Activated naive CD8-positive, alpha-beta T cell treated with anti-CD3 and anti-CD28 coated beads, Interleukin-2, amount 10 ng/mL, durations not matched to agents 7 days and 5 days (primary cell): ENCODE results near the gene IL1B. TPM values are rescaled to one million over a fixed set of nuclear protein-coding genes. Genes with fewer than 3 reads are reported as not detected.
"Not testable (repeated sequence)": the region's sequence is repeated elsewhere in the genome, so short reads cannot be mapped to it uniquely, and the experiment has no call there.

ENCODE experiments used
- ATAC-seq: fragments of 150-1000 bp; cut with Tn5 transposase; one replicate; pipeline ENCODE4 v1.10.0; 2021; ENCODE audit warnings: low read depth, moderate library complexity
- POLR2A ChIA-PET: fragments of 350-600 bp; sonication (Branson Sonifier 250); formaldehyde crosslinking; loops from one replicate; lab custom pipeline; 2021; ENCODE audit warnings: antibody characterized with exemption; lab: Charles Lee
- DNase-seq: peaks from one replicate; pipeline ENCODE4 v3.0.0; 2021
- H3K27ac Mint-ChIP-seq: one replicate; pipeline ENCODE4 v1.8.0; 2022; ENCODE audit warnings: mild to moderate bottlenecking, mixed read lengths
- H3K27me3 Mint-ChIP-seq: one replicate; pipeline ENCODE4 v1.8.0; 2022; ENCODE audit warnings: mild to moderate bottlenecking, moderate library complexity, mixed read lengths
- H3K36me3 Mint-ChIP-seq: one replicate; pipeline ENCODE4 v1.8.0; 2021; ENCODE audit warnings: mild to moderate bottlenecking, mixed read lengths
- H3K4me1 Mint-ChIP-seq: one replicate; pipeline ENCODE4 v1.8.0; 2021; ENCODE audit warnings: mixed read lengths
- H3K4me3 Mint-ChIP-seq: one replicate; pipeline ENCODE4 v1.8.0; 2022; ENCODE audit warnings: mild to moderate bottlenecking, moderate library complexity, mixed read lengths
- H3K9me3 Mint-ChIP-seq: one replicate; pipeline ENCODE4 v1.8.0; 2021; ENCODE audit warnings: mixed read lengths
- total RNA-seq, 2 experiments: library from RNA; stranded (reverse); gene quantifications; one replicate each; pipeline ENCODE4 v1.2.3, GENCODE V29; 2021

The IL1B gene
- total RNA-seq, 2 experiments from 2014 or later: 0.19 TPM; not detected in 1

- DNase-seq (no peak), ATAC-seq (no peak)
- Mint-ChIP-seq H3K27me3 (peaks cover 40% of the 10 kb centered on the region), H3K27ac (no peak overlapping the region), H3K4me1 (peaks cover 3% of the 10 kb centered on the region), H3K4me3 (no peak overlapping the region), H3K9me3 (no peaks in the 10 kb centered on the region), H3K36me3 (no peaks in the 10 kb centered on the region)
- POLR2A ChIA-PET: no interaction called here
Measured at GRCh38 chr2:112841295-112842044, 4.9 kb upstream of the IL1B start.

DNA sequence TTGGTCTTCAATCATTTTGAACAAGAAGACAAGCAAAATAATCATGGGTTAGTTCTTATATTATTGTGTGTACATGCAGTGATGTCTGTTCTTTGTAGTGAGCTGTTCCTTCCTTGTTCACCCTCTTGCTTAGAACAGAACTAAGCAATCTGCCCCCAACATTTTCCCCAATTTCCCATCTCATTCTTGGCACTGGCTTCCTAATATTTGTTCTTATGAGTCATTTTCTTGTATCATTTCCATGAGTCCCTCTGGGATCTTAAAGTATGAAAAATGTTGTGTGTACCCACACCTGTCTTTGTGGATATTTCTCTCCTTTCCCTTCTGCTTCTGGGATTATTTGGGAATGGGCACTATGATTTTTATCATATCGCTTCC lies 3.5 kb upstream of the IL1B start:
- no peak for DNase-seq
- no peaks in the 10 kb centered on the region for H3K9me3 Mint-ChIP-seq
- H3K4me3 Mint-ChIP-seq: no peak overlapping the region
- peaks cover 3% of the 10 kb centered on the region for H3K4me1 Mint-ChIP-seq
- H3K27ac Mint-ChIP-seq: no peak overlapping the region
- H3K27me3 Mint-ChIP-seq: peaks cover 49% of the 10 kb centered on the region
- no peak for ATAC-seq
- POLR2A ChIA-PET: no interaction called here
- H3K36me3 Mint-ChIP-seq: no peaks in the 10 kb centered on the region

GRCh38 chr2:112839407-112840067 lies 3.0 kb upstream of the IL1B start:
- POLR2A ChIA-PET: no interaction called here
- H3K27me3 Mint-ChIP-seq: peaks cover 50% of the 10 kb centered on the region
- H3K4me1 Mint-ChIP-seq: peaks cover 3% of the 10 kb centered on the region
- no peak for DNase-seq
- no peaks in the 10 kb centered on the region for H3K9me3 Mint-ChIP-seq
- H3K36me3 Mint-ChIP-seq: no peaks in the 10 kb centered on the region
- H3K27ac Mint-ChIP-seq: no peak overlapping the region
- H3K4me3 Mint-ChIP-seq: no peak overlapping the region
- ATAC-seq: no peak

DNA sequence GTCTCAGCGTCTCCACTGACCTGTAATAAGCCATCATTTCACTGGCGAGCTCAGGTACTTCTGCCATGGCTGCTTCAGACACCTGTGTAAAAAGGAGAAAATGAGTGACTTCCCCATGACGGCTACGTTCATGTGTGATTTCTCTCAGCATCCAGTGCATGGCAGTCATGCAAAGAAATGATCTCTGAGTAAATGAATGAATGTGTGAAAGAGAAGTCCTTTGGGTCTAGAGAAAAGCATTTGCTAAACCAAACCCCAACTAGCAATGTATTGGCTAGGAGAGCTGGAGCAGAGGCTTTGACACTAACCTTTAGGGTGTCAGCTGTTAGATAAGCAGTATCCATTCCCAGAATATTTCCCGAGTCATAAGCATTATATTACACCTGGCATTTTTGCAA lies 417 bp downstream of the IL1B start:
- ATAC-seq (no peak), DNase-seq (no peak)
- peaks cover 1% of the 10 kb centered on the region for H3K9me3 Mint-ChIP-seq
- no peak overlapping the region for H3K4me3 Mint-ChIP-seq
- no peak overlapping the region for H3K27ac Mint-ChIP-seq
- peaks cover 42% of the 10 kb centered on the region for H3K27me3 Mint-ChIP-seq
- peaks cover 5% of the 10 kb centered on the region for H3K4me1 Mint-ChIP-seq
- POLR2A ChIA-PET: no interaction called here
- no peaks in the 10 kb centered on the region for H3K36me3 Mint-ChIP-seq

DNA sequence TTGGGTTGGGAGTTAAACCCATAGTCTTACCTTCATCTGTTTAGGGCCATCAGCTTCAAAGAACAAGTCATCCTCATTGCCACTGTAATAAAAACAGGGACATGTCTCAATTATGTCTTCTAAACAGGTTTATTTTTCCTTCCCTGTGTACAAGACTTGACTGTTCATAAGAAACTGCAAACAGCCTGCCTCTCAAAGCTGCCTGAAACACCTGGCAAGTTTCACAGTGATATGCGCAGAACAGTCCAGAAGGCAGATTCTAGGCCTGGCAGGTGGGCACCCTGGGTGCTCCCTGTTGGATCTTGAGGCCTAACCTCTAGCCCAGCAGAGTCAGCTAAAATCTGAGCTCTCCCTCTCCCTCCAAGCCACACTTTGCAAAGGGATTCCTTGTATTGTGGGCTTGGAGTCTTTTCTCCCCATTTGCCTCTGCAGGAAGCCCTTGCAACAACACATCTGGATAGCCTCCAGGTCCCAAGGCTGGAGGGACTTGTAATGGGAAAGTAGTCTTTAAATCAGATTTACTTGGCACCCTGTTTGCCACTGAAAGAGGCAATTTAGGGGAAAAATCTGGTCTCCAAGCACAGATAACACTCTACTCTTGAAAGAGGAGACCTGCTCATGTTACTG lies 930 bp downstream of the IL1B start:
- POLR2A ChIA-PET: no interaction called here
- DNase-seq: no peak
- Mint-ChIP-seq H3K27ac (no peak overlapping the region), H3K36me3 (no peaks in the 10 kb centered on the region), H3K27me3 (peaks cover 42% of the 10 kb centered on the region), H3K9me3 (peaks cover 1% of the 10 kb centered on the region), H3K4me1 (peaks cover 5% of the 10 kb centered on the region), H3K4me3 (no peak overlapping the region)
- ATAC-seq: no peak

- peaks cover 1% of the 10 kb centered on the region for H3K9me3 Mint-ChIP-seq
- no peak for DNase-seq
- no peak overlapping the region for H3K4me3 Mint-ChIP-seq
- no peaks in the 10 kb centered on the region for H3K36me3 Mint-ChIP-seq
- no peak for ATAC-seq
- peaks cover 41% of the 10 kb centered on the region for H3K27me3 Mint-ChIP-seq
- POLR2A ChIA-PET: no interaction called here
- no peak overlapping the region for H3K27ac Mint-ChIP-seq
- H3K4me1 Mint-ChIP-seq: peaks cover 5% of the 10 kb centered on the region
Measured at GRCh38 chr2:112835061-112835501, 1.5 kb downstream of the IL1B start.

DNA sequence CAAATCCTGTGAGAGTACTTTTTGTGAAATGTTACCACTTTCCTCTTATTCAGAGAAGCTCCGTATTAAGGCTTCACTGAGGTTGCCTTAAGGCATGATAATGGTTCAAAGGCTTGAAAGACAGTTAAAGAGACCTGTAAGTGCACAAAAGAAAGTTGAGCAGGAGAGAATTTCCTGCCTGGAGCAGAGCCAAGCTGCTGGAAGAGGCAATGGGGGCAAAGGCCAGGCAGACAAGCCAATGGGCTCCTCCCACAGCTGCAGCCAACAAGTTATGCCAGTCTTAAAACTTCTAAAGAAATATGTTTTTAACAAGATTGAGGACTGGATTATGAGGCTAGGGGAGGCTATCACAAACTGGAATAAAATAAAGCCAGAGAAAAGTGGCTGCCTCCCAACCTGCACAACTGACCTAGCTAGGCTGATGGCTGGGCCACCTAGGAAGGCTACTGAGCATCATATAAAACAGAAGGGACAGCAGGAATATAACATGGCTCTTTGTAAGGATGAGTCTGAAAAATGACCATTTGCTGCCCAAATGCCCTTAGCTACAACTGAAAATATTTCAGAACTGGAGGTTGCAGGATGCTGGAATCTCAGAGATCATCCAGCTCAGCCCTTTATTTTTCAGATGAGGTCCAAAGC lies 2.1 kb downstream of the IL1B start:
- Mint-ChIP-seq H3K36me3 (no peaks in the 10 kb centered on the region), H3K4me1 (peaks cover 4% of the 10 kb centered on the region), H3K27me3 (peaks cover 39% of the 10 kb centered on the region), H3K4me3 (no peak overlapping the region), H3K27ac (no peak overlapping the region), H3K9me3 (peaks cover 1% of the 10 kb centered on the region)
- ATAC-seq (no peak), DNase-seq (no peak)
- POLR2A ChIA-PET: no interaction called here

GRCh38 chr2:112833976-112834375 lies 2.6 kb downstream of the IL1B start:
- Mint-ChIP-seq H3K27ac (no peak overlapping the region), H3K36me3 (peaks cover 2% of the 10 kb centered on the region), H3K9me3 (peaks cover 3% of the 10 kb centered on the region), H3K4me3 (no peak overlapping the region), H3K4me1 (peaks cover 3% of the 10 kb centered on the region), H3K27me3 (peaks cover 41% of the 10 kb centered on the region)
- POLR2A ChIA-PET: no interaction called here
- ATAC-seq (no peak), DNase-seq (no peak)

- H3K9me3 Mint-ChIP-seq, H3K4me3 Mint-ChIP-seq, ATAC-seq, H3K4me1 Mint-ChIP-seq, H3K36me3 Mint-ChIP-seq, POLR2A ChIA-PET, DNase-seq, H3K27ac Mint-ChIP-seq: not testable (repeated sequence)
- H3K27me3 Mint-ChIP-seq: peaks cover 37% of the 10 kb centered on the region
Measured at GRCh38 chr2:112833639-112833931, 3.0 kb downstream of the IL1B start.

GRCh38 chr2:112832841-112833638 lies 3.5 kb downstream of the IL1B start:
- no peak for ATAC-seq
- Mint-ChIP-seq H3K27me3 (peaks cover 32% of the 10 kb centered on the region), H3K27ac (no peak overlapping the region), H3K36me3 (peaks cover 2% of the 10 kb centered on the region), H3K4me1 (peaks cover 3% of the 10 kb centered on the region), H3K4me3 (no peak overlapping the region), H3K9me3 (peaks cover 3% of the 10 kb centered on the region)
- POLR2A ChIA-PET: no interaction called here
- DNase-seq: no peak

GRCh38 chr2:112831946-112832840 lies 4.4 kb downstream of the IL1B start:
- POLR2A ChIA-PET: no interaction called here
- Mint-ChIP-seq H3K4me1 (peaks cover 3% of the 10 kb centered on the region), H3K36me3 (peaks cover 2% of the 10 kb centered on the region), H3K27ac (no peak overlapping the region), H3K4me3 (no peak overlapping the region), H3K27me3 (peaks cover 30% of the 10 kb centered on the region), H3K9me3 (peaks cover 3% of the 10 kb centered on the region)
- DNase-seq: no peak
- ATAC-seq: no peak

- H3K4me1 Mint-ChIP-seq: peaks cover 3% of the 10 kb centered on the region
Measured at GRCh38 chr2:112831513-112831845, 5.1 kb downstream of the IL1B start.

More at GRCh38 chr2:112831513-112831845, 5.1 kb downstream of the IL1B start:
- peaks cover 5% of the 10 kb centered on the region for H3K9me3 Mint-ChIP-seq
- ATAC-seq (no peak), DNase-seq (no peak)
- no peak overlapping the region for H3K27ac Mint-ChIP-seq
- peaks cover 5% of the 10 kb centered on the region for H3K36me3 Mint-ChIP-seq
- no peak overlapping the region for H3K4me3 Mint-ChIP-seq
- peaks cover 25% of the 10 kb centered on the region for H3K27me3 Mint-ChIP-seq
- POLR2A ChIA-PET: no interaction called here
